ENCODE measurements around the gene MYZAP. TPM values are rescaled to one million over a fixed set of nuclear protein-coding genes. Genes with fewer than 3 reads are reported as not detected.
"Not testable (repeated sequence)": the region's sequence is repeated elsewhere in the genome, so short reads cannot be mapped to it uniquely, and the experiment has no call there.

The MYZAP gene
- total and polyA plus RNA-seq, 2 experiments from 2014 or later, result 143 to 175 TPM

DNA sequence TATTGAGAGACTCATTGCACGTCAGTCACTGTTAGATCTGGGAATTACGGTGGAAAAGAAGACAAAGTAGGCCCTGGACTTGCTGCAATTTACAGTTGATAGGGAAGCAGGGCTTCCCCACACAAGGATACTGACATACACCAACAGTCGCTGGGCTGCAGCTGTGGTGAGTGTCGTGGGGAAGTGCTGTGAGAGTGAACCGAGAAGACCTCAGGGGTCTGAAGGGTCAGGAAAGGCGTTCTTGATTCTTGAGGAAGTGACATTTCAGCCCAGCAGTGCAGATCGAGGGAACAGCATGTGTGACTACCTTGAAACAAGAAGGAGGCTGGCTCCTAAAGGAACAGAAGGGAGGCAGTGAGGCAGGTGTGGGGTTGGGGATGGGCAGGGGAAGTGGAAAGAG lies 22.5 kb downstream of the MYZAP start:
- no peak for DNase-seq (ENCODE audit: low read depth in 1 of 2, low spot score in 1 of 2)
- peak overlapping the region; percentile 23 for H3K27ac ChIP-seq
- no peaks in the 10 kb centered on the region for H3K9me3 ChIP-seq (ENCODE audit: low read depth)
- H3K27me3 ChIP-seq, result no peaks in the 10 kb centered on the region
- H3K4me1 ChIP-seq (ENCODE audit: low read depth), result peaks cover 37% of the 10 kb centered on the region
- TF ChIP-seq, protein P1, sequence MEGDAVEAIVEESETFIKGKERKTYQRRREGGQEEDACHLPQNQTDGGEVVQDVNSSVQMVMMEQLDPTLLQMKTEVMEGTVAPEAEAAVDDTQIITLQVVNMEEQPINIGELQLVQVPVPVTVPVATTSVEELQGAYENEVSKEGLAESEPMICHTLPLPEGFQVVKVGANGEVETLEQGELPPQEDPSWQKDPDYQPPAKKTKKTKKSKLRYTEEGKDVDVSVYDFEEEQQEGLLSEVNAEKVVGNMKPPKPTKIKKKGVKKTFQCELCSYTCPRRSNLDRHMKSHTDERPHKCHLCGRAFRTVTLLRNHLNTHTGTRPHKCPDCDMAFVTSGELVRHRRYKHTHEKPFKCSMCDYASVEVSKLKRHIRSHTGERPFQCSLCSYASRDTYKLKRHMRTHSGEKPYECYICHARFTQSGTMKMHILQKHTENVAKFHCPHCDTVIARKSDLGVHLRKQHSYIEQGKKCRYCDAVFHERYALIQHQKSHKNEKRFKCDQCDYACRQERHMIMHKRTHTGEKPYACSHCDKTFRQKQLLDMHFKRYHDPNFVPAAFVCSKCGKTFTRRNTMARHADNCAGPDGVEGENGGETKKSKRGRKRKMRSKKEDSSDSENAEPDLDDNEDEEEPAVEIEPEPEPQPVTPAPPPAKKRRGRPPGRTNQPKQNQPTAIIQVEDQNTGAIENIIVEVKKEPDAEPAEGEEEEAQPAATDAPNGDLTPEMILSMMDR (IDR thresholded peaks at IDR 0.05; ENCODE audit: low read depth, low read length), result no peak
- no peak overlapping the region for H3K4me3 ChIP-seq
- peaks cover 9% of the 10 kb centered on the region for H3K36me3 ChIP-seq

DNA sequence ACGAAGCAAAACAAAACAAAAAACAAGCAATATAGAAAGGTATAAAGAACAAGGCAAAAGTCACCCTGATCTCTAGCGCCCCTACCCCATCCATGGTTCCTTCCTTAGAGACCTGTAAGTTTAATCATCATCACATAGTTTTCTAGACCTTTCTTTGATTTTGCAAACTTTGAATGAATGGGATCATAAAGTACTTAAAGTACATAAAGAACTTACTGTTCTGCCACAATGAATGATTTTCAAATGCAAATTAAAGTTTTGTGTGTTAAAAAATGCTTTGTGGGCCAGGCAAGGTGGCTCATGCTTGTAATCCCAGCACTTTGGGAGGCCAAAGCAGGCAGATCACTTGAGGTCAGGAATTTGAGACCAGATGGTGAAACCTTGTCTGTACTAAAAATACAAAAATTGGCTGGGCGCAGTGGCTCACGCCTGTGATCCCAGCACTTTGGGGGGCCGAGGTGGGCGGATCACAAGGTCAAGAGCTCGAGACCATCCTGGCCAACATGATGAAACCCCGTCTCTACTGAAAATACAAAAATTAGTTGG lies 24.3 kb downstream of the MYZAP start:
- DNase-seq (ENCODE audit: low read depth in 1 of 2, low spot score in 1 of 2); H3K9me3 ChIP-seq (ENCODE audit: low read depth); H3K27me3 ChIP-seq; H3K4me3 ChIP-seq; H3K36me3 ChIP-seq; H3K27ac ChIP-seq: not testable (repeated sequence)
- peaks cover 22% of the 10 kb centered on the region for H3K4me1 ChIP-seq (ENCODE audit: low read depth)

DNA sequence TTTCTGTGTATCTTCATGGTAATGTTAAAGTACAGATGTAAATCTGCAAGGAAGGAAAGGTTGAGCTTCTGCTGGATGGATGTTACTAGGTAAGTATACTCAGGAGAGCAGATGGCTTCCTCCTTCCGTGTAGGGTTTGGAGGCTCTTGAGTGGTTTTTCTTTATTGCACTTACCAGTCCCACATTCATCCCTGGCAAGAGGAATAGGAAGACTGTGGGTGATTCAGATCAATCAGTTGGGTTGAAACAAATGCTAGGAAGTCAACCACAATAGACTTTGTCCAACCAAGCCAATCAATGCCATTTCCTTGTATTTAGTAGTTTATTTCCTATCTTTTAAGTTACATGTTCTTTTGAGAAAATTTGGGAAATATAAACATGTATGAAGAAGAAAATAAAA lies 26.6 kb downstream of the MYZAP start:
- TF ChIP-seq, protein P1 (IDR thresholded peaks at IDR 0.05; ENCODE audit: low read depth, low read length), result no peak
- Histone ChIP-seq H3K27ac (no peak overlapping the region), H3K36me3 (peaks cover 24% of the 10 kb centered on the region), H3K4me1 (ENCODE audit: low read depth) (peaks cover 13% of the 10 kb centered on the region), H3K27me3 (no peaks in the 10 kb centered on the region), H3K9me3 (ENCODE audit: low read depth) (no peaks in the 10 kb centered on the region), H3K4me3 (no peak overlapping the region)
- DNase-seq (ENCODE audit: low read depth in 1 of 2, low spot score in 1 of 2), result no peak

DNA sequence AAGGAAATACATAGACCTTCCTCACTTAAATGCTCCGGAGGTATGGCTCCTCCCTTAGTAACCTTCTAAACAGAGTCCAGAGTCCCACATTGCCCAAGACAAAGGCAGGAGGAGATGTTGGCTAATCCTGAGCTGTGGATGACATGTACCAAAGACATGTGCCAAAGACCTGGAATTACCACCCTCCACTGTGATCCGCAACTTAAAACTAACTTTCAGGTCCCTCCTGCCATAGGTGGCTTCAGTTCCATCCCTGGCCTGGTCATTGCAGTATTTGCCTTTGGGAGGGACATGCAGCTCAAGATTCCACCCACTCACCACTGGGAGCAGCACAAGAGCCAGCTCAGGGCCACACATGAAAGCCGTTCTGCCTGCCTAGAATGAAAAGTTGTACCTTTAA lies 28.0 kb downstream of the MYZAP start:
- TF ChIP-seq, protein P1 (IDR thresholded peaks at IDR 0.05; ENCODE audit: low read depth, low read length), result no peak
- peaks cover 13% of the 10 kb centered on the region for H3K4me1 ChIP-seq (ENCODE audit: low read depth)
- H3K9me3 ChIP-seq (ENCODE audit: low read depth), result no peaks in the 10 kb centered on the region
- H3K4me3 ChIP-seq, result no peak overlapping the region
- H3K27me3 ChIP-seq, result no peaks in the 10 kb centered on the region
- peaks cover 26% of the 10 kb centered on the region for H3K36me3 ChIP-seq
- no peak overlapping the region for H3K27ac ChIP-seq
- DNase-seq (ENCODE audit: low read depth in 1 of 2, low spot score in 1 of 2), result no peak

DNA sequence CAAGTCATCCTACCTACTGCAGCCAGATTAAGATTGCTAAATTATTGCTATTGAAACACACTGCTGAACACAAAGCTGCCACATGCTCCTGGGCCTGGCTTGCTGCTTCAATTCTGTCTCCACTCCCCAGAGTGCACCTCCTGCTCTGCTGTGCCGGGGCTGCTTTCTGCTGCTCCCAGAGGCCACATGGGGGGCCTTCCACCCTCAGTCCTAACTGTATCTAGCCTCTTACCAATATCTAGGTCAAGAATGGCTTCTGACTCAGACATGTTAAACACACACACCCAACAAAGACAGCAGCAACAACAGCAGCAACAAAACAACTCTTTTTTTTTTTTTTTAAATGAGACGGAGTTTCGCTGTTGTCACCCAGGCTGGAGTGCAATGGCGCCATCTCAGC lies 33.0 kb downstream of the MYZAP start:
- H3K27me3 ChIP-seq, result no peaks in the 10 kb centered on the region

DNA sequence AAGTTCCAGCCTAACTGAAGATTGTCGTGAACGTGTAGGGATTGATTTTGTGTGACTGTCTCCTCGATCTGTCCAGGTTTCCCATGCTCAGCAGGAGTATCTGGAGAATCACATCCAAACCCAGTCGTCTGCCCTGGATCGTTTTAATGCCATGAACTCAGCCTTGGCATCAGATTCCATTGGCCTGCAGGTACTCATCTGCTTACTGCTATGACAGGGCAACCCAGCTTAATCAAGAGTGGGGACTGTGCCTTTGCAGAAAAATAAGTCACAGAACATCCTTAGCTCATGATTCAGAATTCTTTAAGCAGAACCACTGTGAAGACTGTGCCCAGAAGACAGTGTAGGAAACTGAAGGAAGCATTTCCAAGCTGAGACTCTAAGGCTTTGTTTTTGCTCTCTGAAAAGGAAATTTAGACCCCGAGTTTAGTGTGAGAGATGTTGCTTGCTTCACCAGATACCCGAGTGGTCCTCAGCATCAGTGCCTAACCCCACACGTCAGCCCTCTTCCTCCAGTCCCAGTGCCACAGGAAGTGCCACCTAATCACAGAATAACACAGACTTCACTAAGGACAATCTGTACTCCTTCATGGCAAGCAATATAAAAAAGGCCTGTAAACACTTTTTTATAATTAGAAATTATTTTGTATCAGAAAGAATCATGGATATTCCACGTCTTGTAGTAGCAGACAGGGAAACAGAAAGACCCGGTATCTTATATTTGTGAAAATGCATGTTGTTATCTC lies 34.2 kb downstream of the MYZAP start:
- H3K27me3 ChIP-seq, result no peaks in the 10 kb centered on the region
- no peak overlapping the region for H3K27ac ChIP-seq
- no peaks in the 10 kb centered on the region for H3K9me3 ChIP-seq (ENCODE audit: low read depth)
- no peak for DNase-seq (ENCODE audit: low read depth in 1 of 2, low spot score in 1 of 2)
- H3K36me3 ChIP-seq, result peaks cover 60% of the 10 kb centered on the region
- no peak overlapping the region for H3K4me3 ChIP-seq
- TF ChIP-seq, protein P1 (IDR thresholded peaks at IDR 0.05; ENCODE audit: low read depth, low read length), result no peak
- no peaks in the 10 kb centered on the region for H3K4me1 ChIP-seq (ENCODE audit: low read depth)

More for the DNA sequence above, 33.0 kb downstream of the MYZAP start:
- Histone ChIP-seq H3K4me1 (ENCODE audit: low read depth) (peaks cover 3% of the 10 kb centered on the region), H3K9me3 (ENCODE audit: low read depth) (no peaks in the 10 kb centered on the region), H3K36me3 (peaks cover 52% of the 10 kb centered on the region), H3K27ac (no peak overlapping the region), H3K4me3 (no peak overlapping the region)
- DNase-seq (ENCODE audit: low read depth in 1 of 2, low spot score in 1 of 2), result no peak
- TF ChIP-seq, protein P1 (IDR thresholded peaks at IDR 0.05; ENCODE audit: low read depth, low read length), result no peak

Data from cardiac muscle cell (in vitro differentiated cells and primary cell).